Activated naive CD8-positive, alpha-beta T cell (primary cell): ENCODE measurements around the gene ANO8.
A peak's percentile ranks its signal among the peaks of the same experiment; 100 is the strongest.

Source experiments
- H3K27ac Mint-ChIP-seq: one replicate; pipeline ENCODE4 v1.8.0; 2021; ENCODE audit warnings: mixed read lengths
- H3K27me3 Mint-ChIP-seq: one replicate; pipeline ENCODE4 v1.8.0; 2021; ENCODE audit warnings: mixed read lengths
- H3K36me3 Mint-ChIP-seq: one replicate; pipeline ENCODE4 v1.8.0; 2021; ENCODE audit warnings: mixed read lengths
- H3K4me1 Mint-ChIP-seq: one replicate; pipeline ENCODE4 v1.8.0; 2021; ENCODE audit warnings: low read depth, mixed read lengths
- H3K4me3 Mint-ChIP-seq: one replicate; pipeline ENCODE4 v1.8.0; 2021; ENCODE audit warnings: mild to moderate bottlenecking, mixed read lengths
- H3K9me3 Mint-ChIP-seq: one replicate; pipeline ENCODE4 v1.8.0; 2021; ENCODE audit warnings: low read depth, mixed read lengths

The ANO8 gene

GRCh38 chr19:17357078-17357666 lies 22.5 kb upstream of the ANO8 start:
- no peak overlapping the region for H3K4me3 Mint-ChIP-seq
- no peaks in the 10 kb centered on the region for H3K9me3 Mint-ChIP-seq
- H3K27ac Mint-ChIP-seq: no peak overlapping the region
- H3K27me3 Mint-ChIP-seq: peaks cover 4% of the 10 kb centered on the region
- H3K36me3 Mint-ChIP-seq: no peaks in the 10 kb centered on the region
- no peaks in the 10 kb centered on the region for H3K4me1 Mint-ChIP-seq

- Mint-ChIP-seq H3K9me3 (no peaks in the 10 kb centered on the region), H3K4me3 (no peak overlapping the region), H3K4me1 (peaks cover 5% of the 10 kb centered on the region), H3K27me3 (peaks cover 15% of the 10 kb centered on the region), H3K27ac (no peak overlapping the region), H3K36me3 (no peaks in the 10 kb centered on the region)
These were observed 18.7 kb upstream of the ANO8 start for GRCh38 chr19:17353386-17353785.

GRCh38 chr19:17352608-17353280 lies 18.1 kb upstream of the ANO8 start:
- Mint-ChIP-seq H3K9me3 (no peaks in the 10 kb centered on the region), H3K27me3 (peaks cover 17% of the 10 kb centered on the region), H3K4me3 (no peak overlapping the region), H3K27ac (no peak overlapping the region), H3K36me3 (no peaks in the 10 kb centered on the region), H3K4me1 (peaks cover 5% of the 10 kb centered on the region)

- Mint-ChIP-seq H3K27me3 (peaks cover 19% of the 10 kb centered on the region), H3K4me1 (peaks cover 5% of the 10 kb centered on the region), H3K9me3 (no peaks in the 10 kb centered on the region), H3K27ac (no peak overlapping the region), H3K4me3 (no peak overlapping the region), H3K36me3 (no peaks in the 10 kb centered on the region)
These were observed 17.3 kb upstream of the ANO8 start for GRCh38 chr19:17351815-17352435.

GRCh38 chr19:17348700-17349099 lies 14.0 kb upstream of the ANO8 start:
- Mint-ChIP-seq H3K9me3 (no peaks in the 10 kb centered on the region), H3K4me1 (peaks cover 11% of the 10 kb centered on the region), H3K36me3 (no peaks in the 10 kb centered on the region), H3K27ac (no peak overlapping the region), H3K4me3 (no peak overlapping the region), H3K27me3 (peaks cover 19% of the 10 kb centered on the region)

- no peaks in the 10 kb centered on the region for H3K9me3 Mint-ChIP-seq
- no peak overlapping the region for H3K4me3 Mint-ChIP-seq
- no peak overlapping the region for H3K27ac Mint-ChIP-seq
- peaks cover 11% of the 10 kb centered on the region for H3K4me1 Mint-ChIP-seq
- no peaks in the 10 kb centered on the region for H3K36me3 Mint-ChIP-seq
- H3K27me3 Mint-ChIP-seq: peaks cover 17% of the 10 kb centered on the region
These were observed 13.2 kb upstream of the ANO8 start for GRCh38 chr19:17347877-17348276.

- Mint-ChIP-seq H3K4me3 (no peak overlapping the region), H3K4me1 (peaks cover 11% of the 10 kb centered on the region), H3K27ac (no peak overlapping the region), H3K36me3 (no peaks in the 10 kb centered on the region), H3K9me3 (no peaks in the 10 kb centered on the region), H3K27me3 (peaks cover 15% of the 10 kb centered on the region)
These were observed 12.7 kb upstream of the ANO8 start for GRCh38 chr19:17347361-17347760.

- peaks cover 11% of the 10 kb centered on the region for H3K27me3 Mint-ChIP-seq
- no peaks in the 10 kb centered on the region for H3K36me3 Mint-ChIP-seq
- H3K4me3 Mint-ChIP-seq: no peak overlapping the region
- no peaks in the 10 kb centered on the region for H3K9me3 Mint-ChIP-seq
- H3K4me1 Mint-ChIP-seq: peaks cover 6% of the 10 kb centered on the region
- no peak overlapping the region for H3K27ac Mint-ChIP-seq
These were observed 11.5 kb upstream of the ANO8 start for GRCh38 chr19:17346109-17346671.

- Mint-ChIP-seq H3K9me3 (no peaks in the 10 kb centered on the region), H3K4me1 (peaks cover 9% of the 10 kb centered on the region), H3K36me3 (no peaks in the 10 kb centered on the region), H3K27me3 (no peaks in the 10 kb centered on the region), H3K27ac (no peak overlapping the region), H3K4me3 (no peak overlapping the region)
These were observed 7.2 kb upstream of the ANO8 start for GRCh38 chr19:17341845-17342244.

- Mint-ChIP-seq H3K36me3 (no peaks in the 10 kb centered on the region), H3K27ac (no peak overlapping the region), H3K9me3 (no peaks in the 10 kb centered on the region), H3K27me3 (no peaks in the 10 kb centered on the region), H3K4me1 (peaks cover 11% of the 10 kb centered on the region), H3K4me3 (no peak overlapping the region)
These were observed 6.7 kb upstream of the ANO8 start for GRCh38 chr19:17341386-17341785.

GRCh38 chr19:17340871-17341357 lies 6.3 kb upstream of the ANO8 start:
- no peak overlapping the region for H3K4me3 Mint-ChIP-seq
- no peaks in the 10 kb centered on the region for H3K9me3 Mint-ChIP-seq
- no peaks in the 10 kb centered on the region for H3K27me3 Mint-ChIP-seq
- H3K36me3 Mint-ChIP-seq: no peaks in the 10 kb centered on the region
- H3K27ac Mint-ChIP-seq: no peak overlapping the region
- H3K4me1 Mint-ChIP-seq: peaks cover 8% of the 10 kb centered on the region

- H3K27me3 Mint-ChIP-seq: no peaks in the 10 kb centered on the region
- peaks cover 8% of the 10 kb centered on the region for H3K4me1 Mint-ChIP-seq
- H3K36me3 Mint-ChIP-seq: no peaks in the 10 kb centered on the region
- H3K4me3 Mint-ChIP-seq: no peak overlapping the region
- H3K27ac Mint-ChIP-seq: no peak overlapping the region
- H3K9me3 Mint-ChIP-seq: no peaks in the 10 kb centered on the region
These were observed 5.7 kb upstream of the ANO8 start for GRCh38 chr19:17340302-17340870.

GRCh38 chr19:17339088-17339741 lies 4.6 kb upstream of the ANO8 start:
- no peaks in the 10 kb centered on the region for H3K9me3 Mint-ChIP-seq
- no peaks in the 10 kb centered on the region for H3K36me3 Mint-ChIP-seq
- peak overlapping the region; percentile 74 for H3K4me3 Mint-ChIP-seq
- peak overlapping the region; percentile 16 for H3K27ac Mint-ChIP-seq
- peaks cover 15% of the 10 kb centered on the region for H3K4me1 Mint-ChIP-seq
- no peaks in the 10 kb centered on the region for H3K27me3 Mint-ChIP-seq

GRCh38 chr19:17338433-17339078 lies 3.9 kb upstream of the ANO8 start:
- Mint-ChIP-seq H3K4me3 (peak overlapping the region; percentile 96), H3K9me3 (no peaks in the 10 kb centered on the region), H3K27ac (no peak overlapping the region), H3K4me1 (peaks cover 18% of the 10 kb centered on the region), H3K36me3 (no peaks in the 10 kb centered on the region), H3K27me3 (no peaks in the 10 kb centered on the region)
